ENCODE results near the gene CRK. TPM values are rescaled to one million over a fixed set of nuclear protein-coding genes. Genes with fewer than 3 reads are reported as not detected.
"Not testable (repeated sequence)": the region's sequence is repeated elsewhere in the genome, so short reads cannot be mapped to it uniquely, and the experiment has no call there.

CRK gene
- total RNA-seq, 3 donors from 2014 or later, result 73.9 to 85.3 (median 74.0) TPM

- Histone ChIP-seq H3K4me3 (no peak overlapping the region), H3K36me3 (ENCODE audit: low read depth) (no peaks in the 10 kb centered on the region), H3K9me3 (no peaks in the 10 kb centered on the region), H3K4me1 (ENCODE audit: low read depth) (peaks cover 80% of the 10 kb centered on the region)
- TF ChIP-seq CTCF (IDR thresholded peaks at IDR 0.05), result no peak
- ATAC-seq (no peak), DNase-seq (no peak)
- intact Hi-C loops (cut with DNase I, micrococcal nuclease), result no loop called here
These were observed 65.3 kb downstream of the CRK start for GRCh38 chr17:1390432-1391367.

- intact Hi-C loops (cut with DNase I, micrococcal nuclease); DNase-seq; H3K9me3 ChIP-seq; H3K4me3 ChIP-seq; H3K36me3 ChIP-seq (ENCODE audit: low read depth); ATAC-seq: not testable (repeated sequence)
- peaks cover 66% of the 10 kb centered on the region for H3K4me1 ChIP-seq (ENCODE audit: low read depth)
These were observed 68.4 kb downstream of the CRK start for GRCh38 chr17:1387490-1388227.

- DNase-seq; H3K4me3 ChIP-seq; H3K9me3 ChIP-seq; ATAC-seq; H3K36me3 ChIP-seq (ENCODE audit: low read depth); intact Hi-C loops (cut with DNase I, micrococcal nuclease): not testable (repeated sequence)
- H3K4me1 ChIP-seq (ENCODE audit: low read depth), result peaks cover 58% of the 10 kb centered on the region
These were observed 69.3 kb downstream of the CRK start for GRCh38 chr17:1386675-1387190.

- intact Hi-C loops (cut with DNase I, micrococcal nuclease), result no loop called here
- peaks cover 57% of the 10 kb centered on the region for H3K4me1 ChIP-seq (ENCODE audit: low read depth)
- ATAC-seq, result no peak
These were observed 69.8 kb downstream of the CRK start for GRCh38 chr17:1386265-1386664.

GRCh38 chr17:1385861-1386260, 70.2 kb downstream of the CRK start:
- no peak overlapping the region for H3K4me3 ChIP-seq
- DNase-seq (no peak), ATAC-seq (no peak)
- intact Hi-C loops (cut with DNase I, micrococcal nuclease), result no loop called here
- no peak for TF ChIP-seq CTCF (IDR thresholded peaks at IDR 0.05)
- H3K4me1 ChIP-seq (ENCODE audit: low read depth), result peaks cover 57% of the 10 kb centered on the region
- H3K36me3 ChIP-seq (ENCODE audit: low read depth), result no peaks in the 10 kb centered on the region
- H3K9me3 ChIP-seq, result no peaks in the 10 kb centered on the region

More at GRCh38 chr17:1386265-1386664, 69.8 kb downstream of the CRK start:
- H3K9me3 ChIP-seq, result no peaks in the 10 kb centered on the region
- no peak for TF ChIP-seq CTCF (IDR thresholded peaks at IDR 0.05)
- no peaks in the 10 kb centered on the region for H3K36me3 ChIP-seq (ENCODE audit: low read depth)
- DNase-seq, result no peak
- H3K4me3 ChIP-seq, result no peak overlapping the region

- no peak for DNase-seq
- Histone ChIP-seq H3K4me1 (ENCODE audit: low read depth) (peaks cover 57% of the 10 kb centered on the region), H3K9me3 (no peaks in the 10 kb centered on the region), H3K36me3 (ENCODE audit: low read depth) (no peaks in the 10 kb centered on the region), H3K4me3 (no peak overlapping the region)
- intact Hi-C loops (cut with DNase I, micrococcal nuclease), result no loop called here
- ATAC-seq, result no peak
- TF ChIP-seq CTCF (IDR thresholded peaks at IDR 0.05), result no peak
These were observed 71.1 kb downstream of the CRK start for GRCh38 chr17:1384905-1385435.

Measured in mucosa of descending colon (tissue), 3 donors.